HepG2 (cell line): Measurements from ENCODE around the gene GRIK1. TPM values are rescaled to one million over a fixed set of nuclear protein-coding genes. Genes with fewer than 3 reads are reported as not detected.

Source experiments
- ATAC-seq: fragments of 200-7000 bp; cut with Tn5 transposase; 3 replicates; pipeline ENCODE4 v1.9.1; 2020; ENCODE audit warnings: mild to moderate bottlenecking, moderate library complexity
- BruUV-seq: library from RNA; stranded (reverse); fragments of 400-500 nt; replicated peaks from 2 replicates; lab custom pipeline; 2021; lab: Mats Ljungman, UMichigan
- CTCF ChIA-PET: fragments of 300-600 bp; formaldehyde crosslinking; extraction: SDS; loops from one replicate; lab custom pipeline; 2021; ENCODE audit warnings: low total read pairs, inconsistent platforms, low intra/inter-chr PET ratio; lab: Yijun Ruan, JAX
- POLR2A ChIA-PET: fragments of 350-600 bp; sonication (Branson Sonifier 250); formaldehyde crosslinking; loops from one replicate; lab custom pipeline; 2020; ENCODE audit warnings: antibody characterized with exemption, inconsistent platforms; lab: Yijun Ruan, JAX
- DNase-seq: peaks from one replicate; pipeline ENCODE4 v3.0.0-alpha.2; 2015; ENCODE audit warnings: low spot score
- FAIRE-seq: peaks from 3 replicates; lab custom pipeline; 2011; peaks lifted over from hg19 to GRCh38; lab: Jason Lieb, UNC
- H2AFZ ChIP-seq: one replicate; pipeline ENCODE4 v1.6.1; 2011; ENCODE audit warnings: low read length, inconsistent platforms
- H3K27ac ChIP-seq: fragments of 300-600 bp; 3 replicates; pipeline ENCODE4 v1.8.0; 2011; ENCODE audit warnings: mixed run types, mild to moderate bottlenecking, mixed read lengths, low read length, inconsistent platforms; ENCODE audit not compliant: insufficient read depth; ENCODE audit errors: extremely low read length
- H3K27me3 ChIP-seq, 2 experiments: fragments of 200-600 bp in 1 of 2; 2 replicates in 1 of 2; 3 replicates in 1 of 2; pipeline versions ENCODE4 v1.6.0 to v1.8.0; 2011; ENCODE audit warnings: low read length in 2 of 2, mild to moderate bottlenecking in 2 of 2, moderate library complexity in 2 of 2, inconsistent platforms in 1 of 2; ENCODE audit not compliant: insufficient read depth in 2 of 2, control insufficient read depth in 1 of 2
- H3K36me3 ChIP-seq, 2 experiments: fragments of 200-600 bp in 1 of 2; replicated peaks in 1 of 2; 2 replicates in 1 of 2; 3 replicates in 1 of 2; pipeline versions ENCODE4 v1.5.1 to v1.8.0; 2011; ENCODE audit warnings: low read length in 2 of 2, inconsistent platforms in 1 of 2; ENCODE audit not compliant: insufficient read depth in 2 of 2, control insufficient read depth in 1 of 2
- H3K4me1 ChIP-seq: 2 replicates; pipeline ENCODE4 v1.5.1; 2012; ENCODE audit warnings: low read length, inconsistent platforms; ENCODE audit not compliant: insufficient read depth
- H3K4me2 ChIP-seq: 2 replicates; pipeline ENCODE4 v1.6.0; 2011; ENCODE audit warnings: low read depth, low read length, inconsistent platforms
- H3K4me3 ChIP-seq, 3 experiments: fragments of 200-600 bp in 1 of 3; sonication (generic), shearing (Covaris generic) in 1 of 3; replicated peaks in 1 of 3; 2 replicates each; pipeline ENCODE4 v1.5.1; 2011 to 2016; ENCODE audit warnings: low read length in 3 of 3, inconsistent platforms in 2 of 3, low read depth in 2 of 3, mild to moderate bottlenecking in 2 of 3, control low read depth in 1 of 3, mixed read lengths in 1 of 3; ENCODE audit not compliant: insufficient read depth in 1 of 3
- H3K79me2 ChIP-seq: one replicate; pipeline ENCODE4 v1.6.1; 2011; ENCODE audit warnings: low read length, inconsistent platforms; ENCODE audit not compliant: insufficient read depth
- H3K9ac ChIP-seq: 2 replicates; pipeline ENCODE4 v1.6.0; 2011; ENCODE audit warnings: mild to moderate bottlenecking, low read depth, low read length, inconsistent platforms; ENCODE audit not compliant: insufficient read depth
- H3K9me3 ChIP-seq: 2 replicates; pipeline ENCODE4 v1.5.1; 2012; ENCODE audit warnings: mild to moderate bottlenecking, low read length
- H4K20me1 ChIP-seq: 2 replicates; pipeline ENCODE4 v1.6.0; 2011; ENCODE audit warnings: inconsistent platforms, mild to moderate bottlenecking, low read length, moderate library complexity; ENCODE audit not compliant: insufficient read depth
- ESRRA ChIP-seq: sonication (generic); formaldehyde crosslinking; IDR thresholded peaks from 2 replicates; pipeline ENCODE4 v1.5.1; 2020; ENCODE audit warnings: mild to moderate bottlenecking, low read depth, missing genetic modification reagents
- FOXA1 ChIP-seq, 2 experiments: fragments of 450-650 bp in 1 of 2; sonication (generic) in 1 of 2; formaldehyde crosslinking in 1 of 2; IDR thresholded peaks; 2 replicates each; pipeline versions ENCODE4 v1.4.0 to v1.6.1; 2016 to 2020; ENCODE audit warnings: missing genetic modification reagents in 1 of 2
- HNRNPH1 ChIP-seq: fragments of 200-400 bp; formaldehyde crosslinking; optimal IDR thresholded peaks from 2 replicates; pipeline ENCODE3; 2017; ENCODE audit warnings: mild to moderate bottlenecking, low read depth, low read length
- KLF6 ChIP-seq: IDR thresholded peaks from 2 replicates; pipeline ENCODE4 v1.8.0; 2016; ENCODE audit warnings: missing biosample characterization, missing genetic modification reagents
- MEIS2 ChIP-seq: sonication (generic); formaldehyde crosslinking; IDR thresholded peaks from 2 replicates; pipeline ENCODE4 v1.9.0; 2021; ENCODE audit warnings: mild to moderate bottlenecking, missing genetic modification reagents
- NFIC ChIP-seq: IDR thresholded peaks from 2 replicates; pipeline ENCODE4 v1.6.1; 2012; ENCODE audit warnings: mild to moderate bottlenecking, low read length, inconsistent platforms
- NR2F2 ChIP-seq: IDR thresholded peaks from 2 replicates; pipeline ENCODE4 v1.6.1; 2012; ENCODE audit warnings: low read depth, inconsistent platforms, borderline replicate concordance
- RBAK ChIP-seq: sonication (generic); formaldehyde crosslinking; IDR thresholded peaks from 2 replicates; pipeline ENCODE4 v1.5.1; 2020; ENCODE audit warnings: mild to moderate bottlenecking, missing genetic modification reagents
- SATB2 ChIP-seq: sonication (generic); formaldehyde crosslinking; IDR thresholded peaks from 2 replicates; pipeline ENCODE4 v1.5.0; 2020; ENCODE audit warnings: missing genetic modification reagents
- YY1 ChIP-seq: IDR thresholded peaks from 2 replicates; pipeline ENCODE4 v1.6.1; 2011; ENCODE audit warnings: low read length, low read depth, moderate library complexity, mild to moderate bottlenecking; ENCODE audit not compliant: insufficient read depth, insufficient replicate concordance
- ZC3H13 ChIP-seq: sonication (generic); formaldehyde crosslinking; IDR thresholded peaks from 2 replicates; pipeline ENCODE4 v1.8.1; 2023; ENCODE audit warnings: mild to moderate bottlenecking, missing genetic modification reagents, moderate library complexity
- ZFP36L1 ChIP-seq: sonication (generic); formaldehyde crosslinking; IDR thresholded peaks from 2 replicates; pipeline ENCODE4 v1.8.0; 2022; ENCODE audit warnings: mild to moderate bottlenecking, missing genetic modification reagents, moderate library complexity
- ZNF337 ChIP-seq: sonication (generic); formaldehyde crosslinking; IDR thresholded peaks from 2 replicates; pipeline ENCODE4 v1.5.1; 2020; ENCODE audit warnings: missing genetic modification reagents, low read depth, mild to moderate bottlenecking, borderline replicate concordance
- ZNF703 ChIP-seq: sonication (generic); formaldehyde crosslinking; IDR thresholded peaks from 2 replicates; pipeline ENCODE4 v1.5.1; 2020; ENCODE audit warnings: missing genetic modification reagents, mild to moderate bottlenecking, moderate library complexity, borderline replicate concordance
- ZNF75D ChIP-seq: sonication (generic); formaldehyde crosslinking; IDR thresholded peaks from 2 replicates; pipeline ENCODE4 v1.8.1; 2023; ENCODE audit warnings: missing genetic modification reagents, mild to moderate bottlenecking, borderline replicate concordance
- ZNF766 ChIP-seq: sonication (generic); formaldehyde crosslinking; IDR thresholded peaks from 2 replicates; pipeline ENCODE4 v1.5.0; 2020; ENCODE audit warnings: missing genetic modification reagents, borderline replicate concordance
- WGBS: methylation state at CpG from one replicate; pipeline ENCODE4 v1.1.6; 2017; ENCODE audit warnings: low lambda C conversion rate; 5-methylcytosine and 5-hydroxymethylcytosine counted together
- in situ Hi-C: cut with HindIII; loops from 2 replicates; pipeline ENCODE4 v1.10.0; 2017; ENCODE audit warnings: low pct_unique_long_range_greater_than_20kb; ENCODE audit not compliant: extremely low pct_ligation_motif_present
- intact Hi-C: fragments of 100-400 bp; cut with micrococcal nuclease; formaldehyde crosslinking; loops from one replicate; pipeline ENCODE4 v1.10.0; 2022; ENCODE audit not compliant: unreplicated experiment
- polyA plus RNA-seq, 8 experiments: library from polyadenylated mRNA; depleted of rRNA in 3 of 8; stranded (reverse) in 7 of 8; unstranded in 1 of 8; fragments of >200 nt; fragmentation: Illumina TruSeq in 4 of 8; extraction: Trizol in 4 of 8; gene quantifications; 2 replicates each; pipeline versions ENCODE4 v1.2.1 to v1.2.3, GENCODE V29; 2011 to 2016; ENCODE audit warnings: low read depth in 4 of 8, missing spikeins in 1 of 8, mixed read lengths in 1 of 8; ENCODE audit not compliant: insufficient read depth in 1 of 8
- total RNA-seq, 5 experiments: library from RNA; depleted of rRNA; stranded (reverse); fragments of >200 nt; fragmentation: Illumina TruSeq; extraction: Trizol; gene quantifications; 2 replicates each; pipeline ENCODE4 v1.2.3, GENCODE V29; 2016; ENCODE audit warnings: low read depth in 1 of 5
- TF ChIP-seq, protein P1 (sequence below): sonication (generic); formaldehyde crosslinking; IDR thresholded peaks from 2 replicates; pipeline ENCODE4 v1.8.1; 2023; ENCODE audit warnings: mild to moderate bottlenecking, missing genetic modification reagents, borderline replicate concordance
- TF ChIP-seq, protein P2 (sequence below): sonication (generic); formaldehyde crosslinking; IDR thresholded peaks from 2 replicates; pipeline ENCODE4 v1.4.0; 2020; ENCODE audit warnings: missing genetic modification reagents

Gene GRIK1
- total and polyA plus RNA-seq, 2 of the 13 experiments (the other 11 are each of a cell fraction or from before 2014, with no cell fraction given): not detected

DNA sequence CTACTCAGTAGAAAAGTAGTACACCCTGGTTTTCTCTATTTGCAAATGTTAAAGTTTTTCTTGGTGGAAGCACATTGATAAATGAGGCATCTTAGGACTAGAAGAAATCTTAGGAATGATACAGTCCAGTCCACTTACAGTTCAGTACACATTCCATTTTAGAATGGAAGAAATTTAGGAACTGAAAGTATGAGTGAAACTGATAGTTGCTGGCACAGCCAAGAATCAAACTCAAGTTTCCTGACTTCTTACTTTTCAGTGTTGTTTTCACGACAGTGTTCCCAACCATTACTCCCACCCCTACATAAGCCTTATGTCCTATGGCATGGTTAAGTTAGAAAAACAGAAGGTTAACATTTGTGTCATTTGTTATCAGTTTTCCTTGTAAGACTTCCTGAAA is 382.6 kb downstream of the GRIK1 start (continued):
- TF ChIP-seq ZNF766 (CRISPR knock-in tag): no peak
- no peak for TF ChIP-seq KLF6 (CRISPR knock-in tag)
- TF ChIP-seq FOXA1 (IDR thresholded peaks at IDR 0.05): no peak
- no peak for TF ChIP-seq FOXA1 (CRISPR knock-in tag; IDR thresholded peaks at IDR 0.05)
- no peak for TF ChIP-seq ZFP36L1 (CRISPR knock-in tag)
- no peak for TF ChIP-seq ESRRA (CRISPR knock-in tag)
- TF ChIP-seq, all 625 proteins: peak for 0

DNA sequence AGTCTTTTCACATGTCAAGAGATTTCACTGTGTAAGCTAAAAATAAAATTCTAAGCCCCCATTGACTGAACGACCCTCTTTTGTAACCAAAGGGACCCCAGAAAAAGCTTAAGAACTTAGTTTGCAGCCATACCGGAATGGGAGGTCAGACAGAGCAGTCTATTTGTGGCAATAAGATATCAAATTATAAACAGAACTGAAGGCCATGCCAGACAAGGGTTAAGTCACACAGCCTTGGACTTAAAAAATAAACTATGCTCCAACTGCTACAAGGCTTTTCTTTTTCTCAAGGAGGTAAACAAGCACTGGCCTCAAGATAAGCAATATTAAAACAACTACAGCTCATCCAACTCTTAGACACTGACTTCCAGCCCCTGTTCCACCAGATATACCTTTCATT is 384.2 kb downstream of the GRIK1 start:
- intact Hi-C loops: no loop called here
- WGBS: 34% methylated on average over 2 of the region's 2 CpGs
- TF ChIP-seq NR2F2: no peak
- TF ChIP-seq, protein P1, sequence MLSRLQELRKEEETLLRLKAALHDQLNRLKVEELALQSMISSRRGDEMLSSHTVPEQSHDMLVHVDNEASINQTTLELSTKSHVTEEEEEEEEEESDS (CRISPR knock-in tag): no peak
- no peak for TF ChIP-seq HNRNPH1
- no peak for TF ChIP-seq YY1
- no peak for TF ChIP-seq ZNF703
- no peak for TF ChIP-seq ZNF75D (CRISPR knock-in tag)
- TF ChIP-seq RBAK: no peak
- TF ChIP-seq SATB2 (CRISPR knock-in tag): no peak
- TF ChIP-seq, protein P2, sequence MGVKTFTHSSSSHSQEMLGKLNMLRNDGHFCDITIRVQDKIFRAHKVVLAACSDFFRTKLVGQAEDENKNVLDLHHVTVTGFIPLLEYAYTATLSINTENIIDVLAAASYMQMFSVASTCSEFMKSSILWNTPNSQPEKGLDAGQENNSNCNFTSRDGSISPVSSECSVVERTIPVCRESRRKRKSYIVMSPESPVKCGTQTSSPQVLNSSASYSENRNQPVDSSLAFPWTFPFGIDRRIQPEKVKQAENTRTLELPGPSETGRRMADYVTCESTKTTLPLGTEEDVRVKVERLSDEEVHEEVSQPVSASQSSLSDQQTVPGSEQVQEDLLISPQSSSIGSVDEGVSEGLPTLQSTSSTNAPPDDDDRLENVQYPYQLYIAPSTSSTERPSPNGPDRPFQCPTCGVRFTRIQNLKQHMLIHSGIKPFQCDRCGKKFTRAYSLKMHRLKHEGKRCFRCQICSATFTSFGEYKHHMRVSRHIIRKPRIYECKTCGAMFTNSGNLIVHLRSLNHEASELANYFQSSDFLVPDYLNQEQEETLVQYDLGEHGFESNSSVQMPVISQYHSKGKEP (CRISPR knock-in tag): no peak
- TF ChIP-seq ZNF337 (CRISPR knock-in tag): no peak
- TF ChIP-seq ZC3H13: no peak
- TF ChIP-seq MEIS2 (CRISPR knock-in tag): no peak
- TF ChIP-seq NFIC: no peak

More for the DNA sequence above, 384.2 kb downstream of the GRIK1 start:
- Histone ChIP-seq H3K4me2 (no peak overlapping the region), H4K20me1 (no peaks in the 10 kb centered on the region; the same call in 1 of the 2 replicates), H2AFZ (no peak overlapping the region), H3K9me3 (no peaks in the 10 kb centered on the region), H3K9ac (no peak overlapping the region), H3K36me3 (no peaks in the 10 kb centered on the region), H3K4me3 (no peak overlapping the region), H3K79me2 (no peaks in the 10 kb centered on the region), H3K27me3 (no peaks in the 10 kb centered on the region; a peak in 1 of 5 replicates), H3K27ac (no peak overlapping the region), H3K4me1 (no peaks in the 10 kb centered on the region)
- ChIA-PET POLR2A (no interaction called here), CTCF (no interaction called here)
- BruUV-seq: no TSS peak
- DNase-seq: no peak
- FAIRE-seq: no peak
- in situ Hi-C loops: no loop called here
- no peak for ATAC-seq
